HepG2 (cell line): Measurements from ENCODE around the gene SUN5. TPM values are rescaled to one million over a fixed set of nuclear protein-coding genes. Genes with fewer than 3 reads are reported as not detected.

Source experiments
- CHD4 ChIP-seq: fragments of 200-600 bp; sonication (generic); IDR thresholded peaks from 2 replicates; pipeline ENCODE4 v1.7.0; 2017; ENCODE audit warnings: mild to moderate bottlenecking, low read length, borderline replicate concordance
- DNMT1 ChIP-seq: sonication (generic); formaldehyde crosslinking; IDR thresholded peaks from 2 replicates; pipeline ENCODE4 v1.5.1; 2020; ENCODE audit warnings: mild to moderate bottlenecking, missing genetic modification reagents
- GLI4 ChIP-seq: sonication (generic); formaldehyde crosslinking; IDR thresholded peaks from 2 replicates; pipeline ENCODE4 v1.5.1; 2020; ENCODE audit warnings: missing genetic modification reagents, mild to moderate bottlenecking, moderate library complexity, borderline replicate concordance
- HHEX ChIP-seq: IDR thresholded peaks from 2 replicates; pipeline ENCODE4 v1.6.1; 2016; ENCODE audit warnings: control low read depth
- HIVEP1 ChIP-seq: sonication (generic); formaldehyde crosslinking; IDR thresholded peaks from 2 replicates; pipeline ENCODE4 v1.4.0; 2020; ENCODE audit warnings: mild to moderate bottlenecking, missing genetic modification reagents
- IKZF4 ChIP-seq: sonication (generic); formaldehyde crosslinking; IDR thresholded peaks from 2 replicates; pipeline ENCODE4 v1.5.1; 2020; ENCODE audit warnings: borderline replicate concordance, mild to moderate bottlenecking, low read depth, missing genetic modification reagents; ENCODE audit errors: not compliant biosample characterization
- MED13 ChIP-seq: sonication (generic); formaldehyde crosslinking; IDR thresholded peaks from 2 replicates; pipeline ENCODE4 v1.5.0; 2020; ENCODE audit warnings: missing genetic modification reagents
- MEIS1 ChIP-seq: sonication (generic); formaldehyde crosslinking; IDR thresholded peaks from 2 replicates; pipeline ENCODE4 v1.9.0; 2021; ENCODE audit warnings: mild to moderate bottlenecking, missing genetic modification reagents, moderate library complexity, borderline replicate concordance
- STAT5B ChIP-seq: sonication (generic); formaldehyde crosslinking; IDR thresholded peaks from 2 replicates; pipeline ENCODE4 v1.4.0; 2020; ENCODE audit warnings: missing genetic modification reagents
- ZFP37 ChIP-seq: sonication (generic); formaldehyde crosslinking; IDR thresholded peaks from 2 replicates; pipeline ENCODE4 v1.4.0; 2020; ENCODE audit warnings: missing genetic modification reagents, borderline replicate concordance
- ZKSCAN5 ChIP-seq: sonication (generic); formaldehyde crosslinking; IDR thresholded peaks from 2 replicates; pipeline ENCODE4 v1.5.1; 2020; ENCODE audit warnings: mild to moderate bottlenecking, missing genetic modification reagents
- ZNF12 ChIP-seq: sonication (generic); formaldehyde crosslinking; IDR thresholded peaks from 2 replicates; pipeline ENCODE4 v1.5.0; 2020; ENCODE audit warnings: missing genetic modification reagents
- ZNF572 ChIP-seq: sonication (generic); formaldehyde crosslinking; IDR thresholded peaks from 2 replicates; pipeline ENCODE4 v1.5.1; 2020; ENCODE audit warnings: mild to moderate bottlenecking, missing genetic modification reagents
- ZNF703 ChIP-seq: sonication (generic); formaldehyde crosslinking; IDR thresholded peaks from 2 replicates; pipeline ENCODE4 v1.5.1; 2020; ENCODE audit warnings: missing genetic modification reagents, mild to moderate bottlenecking, moderate library complexity, borderline replicate concordance
- ZNF737 ChIP-seq: sonication (generic); formaldehyde crosslinking; IDR thresholded peaks from 2 replicates; pipeline ENCODE4 v1.5.0; 2020; ENCODE audit warnings: missing genetic modification reagents, mild to moderate bottlenecking, borderline replicate concordance
- polyA plus RNA-seq, 8 experiments: library from polyadenylated mRNA; depleted of rRNA in 3 of 8; stranded (reverse) in 7 of 8; unstranded in 1 of 8; fragments of >200 nt; fragmentation: Illumina TruSeq in 4 of 8; extraction: Trizol in 4 of 8; gene quantifications; 2 replicates each; pipeline versions ENCODE4 v1.2.1 to v1.2.3, GENCODE V29; 2011 to 2016; ENCODE audit warnings: low read depth in 4 of 8, missing spikeins in 1 of 8, mixed read lengths in 1 of 8; ENCODE audit not compliant: insufficient read depth in 1 of 8
- total RNA-seq, 5 experiments: library from RNA; depleted of rRNA; stranded (reverse); fragments of >200 nt; fragmentation: Illumina TruSeq; extraction: Trizol; gene quantifications; 2 replicates each; pipeline ENCODE4 v1.2.3, GENCODE V29; 2016; ENCODE audit warnings: low read depth in 1 of 5
- TF ChIP-seq, protein P1 (sequence below): sonication (generic); formaldehyde crosslinking; IDR thresholded peaks from 2 replicates; pipeline ENCODE4 v1.5.1; 2020; ENCODE audit warnings: mild to moderate bottlenecking, missing genetic modification reagents, borderline replicate concordance
- TF ChIP-seq, protein P2 (sequence below): sonication (generic); formaldehyde crosslinking; IDR thresholded peaks from 2 replicates; pipeline ENCODE4 v1.9.0; 2021; ENCODE audit warnings: mild to moderate bottlenecking, missing genetic modification reagents

SUN5 gene
- total and polyA plus RNA-seq, 2 of the 13 experiments (the other 11 are each of a cell fraction or from before 2014, with no cell fraction given) = not detected

DNA sequence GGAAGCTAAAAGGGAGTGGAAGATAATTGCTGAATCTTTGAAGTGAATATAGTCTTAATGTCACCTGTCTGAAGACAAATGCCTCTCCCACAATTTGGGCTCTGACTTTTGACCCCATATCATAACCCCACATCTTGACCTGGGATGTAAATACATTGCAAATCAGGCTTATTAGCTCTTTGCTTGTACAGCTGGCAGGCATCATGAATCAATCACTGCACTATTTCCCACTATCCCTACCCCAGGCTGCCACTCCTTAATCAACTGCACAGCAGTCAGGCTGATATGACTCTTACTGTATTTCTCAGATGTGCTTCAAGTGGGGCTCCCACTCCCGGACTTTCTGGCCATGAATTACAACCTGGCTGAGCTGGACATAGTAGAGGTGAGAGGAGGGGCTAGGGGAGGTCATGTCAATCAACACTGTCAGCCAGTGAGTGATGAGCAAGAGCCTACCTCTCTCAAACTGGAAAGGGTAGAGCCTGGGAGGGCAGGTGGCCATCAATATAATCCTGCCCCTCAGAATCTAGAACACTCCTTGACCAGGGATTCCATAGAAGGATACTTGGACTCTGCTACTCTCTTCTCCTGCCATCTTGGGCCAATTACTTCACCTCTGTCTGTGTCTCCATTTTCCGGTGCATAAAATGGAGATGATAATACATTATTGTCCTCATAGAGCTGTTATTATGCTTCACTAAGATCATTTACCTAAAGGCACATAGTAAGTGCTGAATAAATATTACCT lies 38.9 kb upstream of the SUN5 start (continued):
- TF ChIP-seq STAT5B (CRISPR knock-in tag) (no peak), HHEX (CRISPR knock-in tag) (peak; percentile 41; the same call in 1 of the 2 replicates), MEIS1 (CRISPR knock-in tag) (no peak), DNMT1 (no peak), ZNF703 (CRISPR knock-in tag) (no peak), IKZF4 (CRISPR knock-in tag) (no peak), HIVEP1 (CRISPR knock-in tag) (0 out of 2 replicates have a peak, but pooled peaks have one; percentile 3), MED13 (no peak), ZNF572 (CRISPR knock-in tag) (no peak), ZNF12 (CRISPR knock-in tag) (0 out of 2 replicates have a peak, but pooled peaks have one; percentile 9), ZKSCAN5 (CRISPR knock-in tag) (0 out of 2 replicates have a peak, but pooled peaks have one; percentile 53), GLI4 (peak; percentile 39; the same call in 1 of the 2 replicates), CHD4 (peak; percentile 79; the same call in 1 of the 2 replicates), ZFP37 (CRISPR knock-in tag) (no peak), ZNF737 (0 out of 2 replicates have a peak, but pooled peaks have one; percentile 15)
- TF ChIP-seq, protein P1, sequence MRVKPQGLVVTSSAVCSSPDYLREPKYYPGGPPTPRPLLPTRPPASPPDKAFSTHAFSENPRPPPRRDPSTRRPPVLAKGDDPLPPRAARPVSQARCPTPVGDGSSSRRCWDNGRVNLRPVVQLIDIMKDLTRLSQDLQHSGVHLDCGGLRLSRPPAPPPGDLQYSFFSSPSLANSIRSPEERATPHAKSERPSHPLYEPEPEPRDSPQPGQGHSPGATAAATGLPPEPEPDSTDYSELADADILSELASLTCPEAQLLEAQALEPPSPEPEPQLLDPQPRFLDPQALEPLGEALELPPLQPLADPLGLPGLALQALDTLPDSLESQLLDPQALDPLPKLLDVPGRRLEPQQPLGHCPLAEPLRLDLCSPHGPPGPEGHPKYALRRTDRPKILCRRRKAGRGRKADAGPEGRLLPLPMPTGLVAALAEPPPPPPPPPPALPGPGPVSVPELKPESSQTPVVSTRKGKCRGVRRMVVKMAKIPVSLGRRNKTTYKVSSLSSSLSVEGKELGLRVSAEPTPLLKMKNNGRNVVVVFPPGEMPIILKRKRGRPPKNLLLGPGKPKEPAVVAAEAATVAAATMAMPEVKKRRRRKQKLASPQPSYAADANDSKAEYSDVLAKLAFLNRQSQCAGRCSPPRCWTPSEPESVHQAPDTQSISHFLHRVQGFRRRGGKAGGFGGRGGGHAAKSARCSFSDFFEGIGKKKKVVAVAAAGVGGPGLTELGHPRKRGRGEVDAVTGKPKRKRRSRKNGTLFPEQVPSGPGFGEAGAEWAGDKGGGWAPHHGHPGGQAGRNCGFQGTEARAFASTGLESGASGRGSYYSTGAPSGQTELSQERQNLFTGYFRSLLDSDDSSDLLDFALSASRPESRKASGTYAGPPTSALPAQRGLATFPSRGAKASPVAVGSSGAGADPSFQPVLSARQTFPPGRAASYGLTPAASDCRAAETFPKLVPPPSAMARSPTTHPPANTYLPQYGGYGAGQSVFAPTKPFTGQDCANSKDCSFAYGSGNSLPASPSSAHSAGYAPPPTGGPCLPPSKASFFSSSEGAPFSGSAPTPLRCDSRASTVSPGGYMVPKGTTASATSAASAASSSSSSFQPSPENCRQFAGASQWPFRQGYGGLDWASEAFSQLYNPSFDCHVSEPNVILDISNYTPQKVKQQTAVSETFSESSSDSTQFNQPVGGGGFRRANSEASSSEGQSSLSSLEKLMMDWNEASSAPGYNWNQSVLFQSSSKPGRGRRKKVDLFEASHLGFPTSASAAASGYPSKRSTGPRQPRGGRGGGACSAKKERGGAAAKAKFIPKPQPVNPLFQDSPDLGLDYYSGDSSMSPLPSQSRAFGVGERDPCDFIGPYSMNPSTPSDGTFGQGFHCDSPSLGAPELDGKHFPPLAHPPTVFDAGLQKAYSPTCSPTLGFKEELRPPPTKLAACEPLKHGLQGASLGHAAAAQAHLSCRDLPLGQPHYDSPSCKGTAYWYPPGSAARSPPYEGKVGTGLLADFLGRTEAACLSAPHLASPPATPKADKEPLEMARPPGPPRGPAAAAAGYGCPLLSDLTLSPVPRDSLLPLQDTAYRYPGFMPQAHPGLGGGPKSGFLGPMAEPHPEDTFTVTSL = no peak
- TF ChIP-seq, protein P2, sequence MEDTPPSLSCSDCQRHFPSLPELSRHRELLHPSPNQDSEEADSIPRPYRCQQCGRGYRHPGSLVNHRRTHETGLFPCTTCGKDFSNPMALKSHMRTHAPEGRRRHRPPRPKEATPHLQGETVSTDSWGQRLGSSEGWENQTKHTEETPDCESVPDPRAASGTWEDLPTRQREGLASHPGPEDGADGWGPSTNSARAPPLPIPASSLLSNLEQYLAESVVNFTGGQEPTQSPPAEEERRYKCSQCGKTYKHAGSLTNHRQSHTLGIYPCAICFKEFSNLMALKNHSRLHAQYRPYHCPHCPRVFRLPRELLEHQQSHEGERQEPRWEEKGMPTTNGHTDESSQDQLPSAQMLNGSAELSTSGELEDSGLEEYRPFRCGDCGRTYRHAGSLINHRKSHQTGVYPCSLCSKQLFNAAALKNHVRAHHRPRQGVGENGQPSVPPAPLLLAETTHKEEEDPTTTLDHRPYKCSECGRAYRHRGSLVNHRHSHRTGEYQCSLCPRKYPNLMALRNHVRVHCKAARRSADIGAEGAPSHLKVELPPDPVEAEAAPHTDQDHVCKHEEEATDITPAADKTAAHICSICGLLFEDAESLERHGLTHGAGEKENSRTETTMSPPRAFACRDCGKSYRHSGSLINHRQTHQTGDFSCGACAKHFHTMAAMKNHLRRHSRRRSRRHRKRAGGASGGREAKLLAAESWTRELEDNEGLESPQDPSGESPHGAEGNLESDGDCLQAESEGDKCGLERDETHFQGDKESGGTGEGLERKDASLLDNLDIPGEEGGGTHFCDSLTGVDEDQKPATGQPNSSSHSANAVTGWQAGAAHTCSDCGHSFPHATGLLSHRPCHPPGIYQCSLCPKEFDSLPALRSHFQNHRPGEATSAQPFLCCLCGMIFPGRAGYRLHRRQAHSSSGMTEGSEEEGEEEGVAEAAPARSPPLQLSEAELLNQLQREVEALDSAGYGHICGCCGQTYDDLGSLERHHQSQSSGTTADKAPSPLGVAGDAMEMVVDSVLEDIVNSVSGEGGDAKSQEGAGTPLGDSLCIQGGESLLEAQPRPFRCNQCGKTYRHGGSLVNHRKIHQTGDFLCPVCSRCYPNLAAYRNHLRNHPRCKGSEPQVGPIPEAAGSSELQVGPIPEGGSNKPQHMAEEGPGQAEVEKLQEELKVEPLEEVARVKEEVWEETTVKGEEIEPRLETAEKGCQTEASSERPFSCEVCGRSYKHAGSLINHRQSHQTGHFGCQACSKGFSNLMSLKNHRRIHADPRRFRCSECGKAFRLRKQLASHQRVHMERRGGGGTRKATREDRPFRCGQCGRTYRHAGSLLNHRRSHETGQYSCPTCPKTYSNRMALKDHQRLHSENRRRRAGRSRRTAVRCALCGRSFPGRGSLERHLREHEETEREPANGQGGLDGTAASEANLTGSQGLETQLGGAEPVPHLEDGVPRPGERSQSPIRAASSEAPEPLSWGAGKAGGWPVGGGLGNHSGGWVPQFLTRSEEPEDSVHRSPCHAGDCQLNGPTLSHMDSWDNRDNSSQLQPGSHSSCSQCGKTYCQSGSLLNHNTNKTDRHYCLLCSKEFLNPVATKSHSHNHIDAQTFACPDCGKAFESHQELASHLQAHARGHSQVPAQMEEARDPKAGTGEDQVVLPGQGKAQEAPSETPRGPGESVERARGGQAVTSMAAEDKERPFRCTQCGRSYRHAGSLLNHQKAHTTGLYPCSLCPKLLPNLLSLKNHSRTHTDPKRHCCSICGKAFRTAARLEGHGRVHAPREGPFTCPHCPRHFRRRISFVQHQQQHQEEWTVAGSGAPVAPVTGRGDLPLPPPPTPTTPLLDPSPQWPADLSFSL (CRISPR knock-in tag) = no peak
